Kidney (tissue), 14 donors: ENCODE measurements around the gene PRKACA. TPM values are rescaled to one million over a fixed set of nuclear protein-coding genes. Genes with fewer than 3 reads are reported as not detected.

ENCODE experiments used
- DNase-seq, 5 donors: peaks; one replicate each; pipeline ENCODE4 v3.0.0-alpha.2; 2013 to 2020
- FAIRE-seq: peaks from 2 replicates; lab custom pipeline; 2012; peaks lifted over from hg19 to GRCh38; lab: Jason Lieb, UNC
- H3K27ac ChIP-seq, 2 donors: one replicate each; pipeline ENCODE4 v1.7.0; 2013; ENCODE audit warnings: low read depth in 2 of 2, low read length in 2 of 2, inconsistent platforms in 1 of 2
- H3K27me3 ChIP-seq: one replicate; pipeline ENCODE4 v1.7.1; 2013; ENCODE audit warnings: low read length, inconsistent platforms; ENCODE audit not compliant: control insufficient read depth, insufficient read depth
- H3K36me3 ChIP-seq, 3 donors: one replicate each; pipeline versions ENCODE4 v1.7.0 to v1.7.1; 2013; ENCODE audit warnings: low read length in 3 of 3, control low read depth in 1 of 3, inconsistent platforms in 1 of 3; ENCODE audit not compliant: insufficient read depth in 3 of 3, control insufficient read depth in 2 of 3
- H3K4me1 ChIP-seq, 3 donors: one replicate each; pipeline versions ENCODE4 v1.7.0 to v1.7.1; 2013; ENCODE audit warnings: low read length in 3 of 3, inconsistent platforms in 1 of 3, low read depth in 1 of 3; ENCODE audit not compliant: control insufficient read depth in 2 of 3, insufficient read depth in 2 of 3
- H3K4me3 ChIP-seq, 3 donors: one replicate each; pipeline versions ENCODE4 v1.7.0 to v1.8.1; 2013; ENCODE audit warnings: low read length in 3 of 3, control low read depth in 1 of 3, inconsistent platforms in 1 of 3
- H3K9ac ChIP-seq, 3 donors: one replicate each; pipeline versions ENCODE4 v1.7.0 to v1.7.1; 2013; ENCODE audit warnings: low read length in 3 of 3, control low read depth in 1 of 3, inconsistent platforms in 1 of 3
- H3K9me3 ChIP-seq, 3 donors: one replicate each; pipeline versions ENCODE4 v1.7.0 to v1.7.1; 2013; ENCODE audit warnings: low read length in 3 of 3, control low read depth in 1 of 3, inconsistent platforms in 1 of 3; ENCODE audit not compliant: control insufficient read depth in 2 of 3, insufficient read depth in 1 of 3
- intact Hi-C: fragments of 100-400 bp; cut with DNase I; formaldehyde crosslinking; loops from one replicate; pipeline ENCODE4 v1.11.1; 2022
- polyA plus RNA-seq: library from polyadenylated mRNA; stranded (reverse); fragments of 350-450 nt; fragmentation: Illumina TruSeq; extraction: RNeasy Lipid Tissue Mini Kit (QIAGEN cat#74804); gene quantifications from one replicate; pipeline ENCODE4 v1.2.3, GENCODE V29; 2014; ENCODE audit warnings: low read depth, low replicate concordance; ENCODE audit not compliant: insufficient read depth
- total RNA-seq: library from RNA; stranded (reverse); fragmentation: NEBNext Ultra II Directional; extraction: Animal tissue kit (Norgen Biotek cat#: 25700); gene quantifications from one replicate; pipeline ENCODE4 v1.2.1, GENCODE V29; 2021
- TF ChIP-seq, protein P1 (sequence below): IDR thresholded peaks from 3 replicates; pipeline ENCODE4 v1.5.1; 2012; ENCODE audit warnings: mild to moderate bottlenecking, moderate library complexity, borderline replicate concordance; ENCODE audit not compliant: insufficient read depth; ENCODE audit errors: extremely low read depth
- donor health status: control.
- donor health status: control.
- donor health status: control.
- donor health status: control.
- donor health status: control.
- donor health status: DM: yes; HTN: yes; CAD: no.
- donor health status: Normal renal cell carcinoma (clear cell type).

Gene PRKACA
- total and polyA plus RNA-seq, 2 donors from 2014 or later, result 51.4 to 92.3 TPM

DNA sequence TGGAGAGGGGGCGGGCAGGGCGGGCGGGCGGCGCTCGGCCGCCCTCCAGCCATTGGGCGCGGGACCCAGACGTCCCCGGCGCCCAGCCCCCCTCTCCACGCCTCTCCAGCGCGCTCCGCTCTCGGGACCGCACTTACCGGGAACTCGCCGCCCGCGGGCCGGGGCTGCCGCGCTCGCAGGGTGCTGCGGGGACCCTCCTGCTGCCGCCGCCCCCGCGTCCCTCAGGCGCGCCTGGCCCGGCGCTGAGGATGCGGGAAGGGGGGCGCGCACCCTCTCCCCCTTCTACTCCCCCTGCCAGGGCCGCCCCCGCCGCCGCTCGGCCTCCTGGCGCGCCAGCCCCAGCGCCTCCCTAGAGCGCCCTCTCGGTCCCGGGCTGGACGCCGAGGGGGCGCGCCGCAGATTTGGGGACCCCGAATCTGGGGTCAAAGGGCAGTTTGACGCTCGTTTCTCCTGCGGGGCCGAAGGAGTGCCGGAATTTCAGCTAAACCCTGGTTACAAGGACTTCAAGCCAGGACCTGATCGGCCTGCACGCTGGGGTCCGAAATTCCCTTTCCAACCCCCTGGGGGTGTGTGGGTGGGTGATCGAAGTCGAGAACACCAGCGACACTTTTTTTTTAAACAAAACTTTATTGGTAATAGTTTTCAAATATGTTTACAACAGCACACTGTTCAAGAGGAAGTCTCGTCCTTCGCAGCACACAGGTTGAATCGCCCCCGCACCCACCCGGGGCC lies 26.3 kb downstream of the PRKACA start:
- Histone ChIP-seq H3K27ac (peak overlapping the region; percentile 92 to 94), H3K27me3 (no peaks in the 10 kb centered on the region), H3K9me3 (peaks cover 0 to 8% (median 4%) of the 10 kb centered on the region in 3 donors), H3K4me3 (peak overlapping the region; percentile 73 to 82 (median 74)), H3K9ac (peak overlapping the region; percentile 51 to 87 (median 85)), H3K36me3 (peaks cover 0 to 2% (median 2%) of the 10 kb centered on the region in 3 donors), H3K4me1 (no peaks in the 10 kb centered on the region)
- DNase-seq (peak; percentile 73 to 95 (median 88)), FAIRE-seq (no peak)
- intact Hi-C loops, result no loop called here
- TF ChIP-seq, protein P1, sequence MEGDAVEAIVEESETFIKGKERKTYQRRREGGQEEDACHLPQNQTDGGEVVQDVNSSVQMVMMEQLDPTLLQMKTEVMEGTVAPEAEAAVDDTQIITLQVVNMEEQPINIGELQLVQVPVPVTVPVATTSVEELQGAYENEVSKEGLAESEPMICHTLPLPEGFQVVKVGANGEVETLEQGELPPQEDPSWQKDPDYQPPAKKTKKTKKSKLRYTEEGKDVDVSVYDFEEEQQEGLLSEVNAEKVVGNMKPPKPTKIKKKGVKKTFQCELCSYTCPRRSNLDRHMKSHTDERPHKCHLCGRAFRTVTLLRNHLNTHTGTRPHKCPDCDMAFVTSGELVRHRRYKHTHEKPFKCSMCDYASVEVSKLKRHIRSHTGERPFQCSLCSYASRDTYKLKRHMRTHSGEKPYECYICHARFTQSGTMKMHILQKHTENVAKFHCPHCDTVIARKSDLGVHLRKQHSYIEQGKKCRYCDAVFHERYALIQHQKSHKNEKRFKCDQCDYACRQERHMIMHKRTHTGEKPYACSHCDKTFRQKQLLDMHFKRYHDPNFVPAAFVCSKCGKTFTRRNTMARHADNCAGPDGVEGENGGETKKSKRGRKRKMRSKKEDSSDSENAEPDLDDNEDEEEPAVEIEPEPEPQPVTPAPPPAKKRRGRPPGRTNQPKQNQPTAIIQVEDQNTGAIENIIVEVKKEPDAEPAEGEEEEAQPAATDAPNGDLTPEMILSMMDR, result no peak

DNA sequence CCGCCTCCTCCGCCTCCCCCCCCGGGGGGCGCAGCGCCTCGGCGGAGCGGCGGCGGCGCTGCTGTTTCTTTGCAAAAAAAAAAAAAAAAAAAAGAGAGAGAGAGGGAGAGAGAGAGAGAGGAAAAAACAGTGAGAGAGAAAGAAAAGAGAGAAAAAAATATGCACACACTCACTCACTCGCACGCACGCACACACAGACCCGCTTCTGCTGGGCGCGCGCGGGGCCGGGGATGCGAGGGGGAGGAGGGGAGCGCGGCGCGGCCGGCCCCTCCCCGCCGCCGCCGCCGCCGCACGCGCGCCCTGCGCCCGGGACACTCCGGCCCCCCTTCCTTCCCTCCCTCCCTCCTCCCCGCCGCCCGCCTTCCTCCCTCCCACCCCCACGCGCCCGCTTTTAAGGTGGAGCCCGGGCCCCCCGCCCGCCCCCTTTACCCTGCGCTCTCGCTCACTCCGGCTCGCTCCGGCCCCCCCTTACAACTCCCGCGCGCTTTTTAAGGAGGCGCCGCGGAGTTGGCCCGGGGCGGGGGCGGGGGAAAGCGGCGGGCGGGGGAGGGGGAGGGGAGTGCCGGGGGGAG lies 27.0 kb downstream of the PRKACA start, which contains the start of gene SAMD1:
TSS of gene SAMD1 (minus strand) at position 243 of the 572 bp plus-strand sequence.
- intact Hi-C loops, result no loop called here
- H3K4me1 ChIP-seq, result no peaks in the 10 kb centered on the region
- TF ChIP-seq, protein P1, result no peak
- H3K27me3 ChIP-seq, result no peaks in the 10 kb centered on the region
- peak within 1 kb of the TSS; percentile 73 to 82 (median 74) for H3K4me3 ChIP-seq
- no peak for FAIRE-seq
- H3K9me3 ChIP-seq, result peaks cover 0 to 8% (median 4%) of the 10 kb centered on the region in 3 donors
- peak within 1 kb of the TSS; percentile 51 to 87 (median 85) for H3K9ac ChIP-seq
- H3K36me3 ChIP-seq, result peaks cover 0 to 2% (median 2%) of the 10 kb centered on the region in 3 donors
- peak within 1 kb of the TSS; percentile 92 to 94 for H3K27ac ChIP-seq
- peak; percentile 91 to 98 (median 95) for DNase-seq

DNA sequence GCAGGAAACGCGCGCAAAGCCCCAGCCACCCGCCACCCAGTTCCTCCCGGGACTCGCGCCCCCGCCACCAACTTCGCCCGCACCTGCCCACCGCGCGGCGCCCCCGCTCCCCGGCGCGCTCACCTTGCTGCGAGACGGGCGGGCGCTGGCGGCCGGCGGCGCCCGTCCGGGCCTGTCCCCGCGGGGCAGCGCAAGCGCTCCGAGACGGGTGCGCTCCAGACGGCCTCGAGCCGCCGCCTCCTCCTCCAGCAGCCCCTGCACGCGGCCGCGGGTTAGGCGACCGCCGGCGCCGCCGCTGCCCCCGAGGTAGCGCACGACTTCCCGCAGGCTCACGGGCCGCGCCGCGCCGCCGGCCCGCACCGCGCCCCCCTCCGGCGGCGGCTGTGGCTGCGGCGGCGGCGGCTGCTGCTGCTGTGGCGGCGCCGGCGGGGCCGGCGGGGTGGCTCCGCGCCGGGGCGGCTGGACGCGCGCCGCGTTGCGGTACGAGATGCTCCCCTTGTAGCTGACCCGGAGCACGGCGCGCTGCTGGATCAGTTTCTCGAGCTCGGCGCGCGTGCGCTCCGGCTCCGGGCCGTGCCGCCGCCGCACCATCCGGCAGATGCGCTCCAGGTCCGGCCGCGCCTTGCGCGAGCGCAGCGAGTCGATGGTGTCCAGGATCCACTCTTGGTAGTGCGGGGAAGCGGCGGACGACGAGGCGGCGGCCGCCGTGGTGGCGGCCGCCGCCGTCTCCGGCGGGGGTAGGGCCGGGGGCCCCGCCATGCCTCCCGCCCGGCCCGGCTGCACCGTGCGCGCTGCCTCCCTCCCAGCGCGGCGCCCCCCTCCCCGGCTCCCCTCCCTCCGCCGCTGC lies 27.7 kb downstream of the PRKACA start:
- Histone ChIP-seq H3K9me3 (peaks cover 0 to 8% (median 4%) of the 10 kb centered on the region in 3 donors), H3K36me3 (peaks cover 0 to 2% (median 2%) of the 10 kb centered on the region in 3 donors), H3K27ac (peak overlapping the region in 1 of 2 donors; percentile 47), H3K4me1 (no peaks in the 10 kb centered on the region), H3K9ac (no peak overlapping the region), H3K27me3 (no peaks in the 10 kb centered on the region), H3K4me3 (peak overlapping the region in 2 of 3 donors; percentile 31 to 44)
- intact Hi-C loops, result no loop called here
- TF ChIP-seq, protein P1, result no peak
- FAIRE-seq (no peak), DNase-seq (peak; percentile 55 to 87 (median 71))
